Brain microvascular endothelial cell (primary cell): Measurements from ENCODE around the gene SH3GL3.

Experiments used
- DNase-seq: peaks from one replicate; pipeline ENCODE4 v3.0.0-alpha.2; 2020
- H3K27ac ChIP-seq: fragments of 250-450 bp; sonication (Bioruptor Pico); 2 replicates; pipeline ENCODE4 v1.5.1; 2020; ENCODE audit warnings: mild to moderate bottlenecking, moderate library complexity
- H3K27me3 ChIP-seq: fragments of 250-450 bp; sonication (Bioruptor Pico); replicated peaks from 2 replicates; pipeline ENCODE4 v1.5.1; 2020; ENCODE audit warnings: mild to moderate bottlenecking
- H3K36me3 ChIP-seq: fragments of 250-450 bp; sonication (Bioruptor Pico); replicated peaks from 2 replicates; pipeline ENCODE4 v1.5.1; 2020; ENCODE audit warnings: mild to moderate bottlenecking
- H3K4me3 ChIP-seq: 2 replicates; pipeline ENCODE4 v1.5.1; 2011; ENCODE audit warnings: low read depth, mild to moderate bottlenecking, control low read depth, low read length, moderate library complexity
- in situ Hi-C: cut with HindIII; loops from 2 replicates; pipeline ENCODE4 v1.10.0; 2017; ENCODE audit warnings: low sequenced_read_pairs, low pct_ligation_motif_present
- TF ChIP-seq, protein P1 (sequence below): IDR thresholded peaks from 2 replicates; pipeline ENCODE4 v1.5.1; 2011; ENCODE audit warnings: low read depth, mild to moderate bottlenecking, moderate library complexity, low read length, control low read depth, inconsistent platforms; ENCODE audit errors: missing control alignments

Gene SH3GL3

GRCh38 chr15:83462026-83462425 is 14.9 kb downstream of the SH3GL3 start:
- TF ChIP-seq, protein P1, sequence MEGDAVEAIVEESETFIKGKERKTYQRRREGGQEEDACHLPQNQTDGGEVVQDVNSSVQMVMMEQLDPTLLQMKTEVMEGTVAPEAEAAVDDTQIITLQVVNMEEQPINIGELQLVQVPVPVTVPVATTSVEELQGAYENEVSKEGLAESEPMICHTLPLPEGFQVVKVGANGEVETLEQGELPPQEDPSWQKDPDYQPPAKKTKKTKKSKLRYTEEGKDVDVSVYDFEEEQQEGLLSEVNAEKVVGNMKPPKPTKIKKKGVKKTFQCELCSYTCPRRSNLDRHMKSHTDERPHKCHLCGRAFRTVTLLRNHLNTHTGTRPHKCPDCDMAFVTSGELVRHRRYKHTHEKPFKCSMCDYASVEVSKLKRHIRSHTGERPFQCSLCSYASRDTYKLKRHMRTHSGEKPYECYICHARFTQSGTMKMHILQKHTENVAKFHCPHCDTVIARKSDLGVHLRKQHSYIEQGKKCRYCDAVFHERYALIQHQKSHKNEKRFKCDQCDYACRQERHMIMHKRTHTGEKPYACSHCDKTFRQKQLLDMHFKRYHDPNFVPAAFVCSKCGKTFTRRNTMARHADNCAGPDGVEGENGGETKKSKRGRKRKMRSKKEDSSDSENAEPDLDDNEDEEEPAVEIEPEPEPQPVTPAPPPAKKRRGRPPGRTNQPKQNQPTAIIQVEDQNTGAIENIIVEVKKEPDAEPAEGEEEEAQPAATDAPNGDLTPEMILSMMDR = no peak
- H3K27ac ChIP-seq = no peak overlapping the region
- H3K36me3 ChIP-seq = no peaks in the 10 kb centered on the region
- in situ Hi-C loops = no loop called here
- no peaks in the 10 kb centered on the region for H3K27me3 ChIP-seq
- no peak overlapping the region for H3K4me3 ChIP-seq
- no peak for DNase-seq

DNA sequence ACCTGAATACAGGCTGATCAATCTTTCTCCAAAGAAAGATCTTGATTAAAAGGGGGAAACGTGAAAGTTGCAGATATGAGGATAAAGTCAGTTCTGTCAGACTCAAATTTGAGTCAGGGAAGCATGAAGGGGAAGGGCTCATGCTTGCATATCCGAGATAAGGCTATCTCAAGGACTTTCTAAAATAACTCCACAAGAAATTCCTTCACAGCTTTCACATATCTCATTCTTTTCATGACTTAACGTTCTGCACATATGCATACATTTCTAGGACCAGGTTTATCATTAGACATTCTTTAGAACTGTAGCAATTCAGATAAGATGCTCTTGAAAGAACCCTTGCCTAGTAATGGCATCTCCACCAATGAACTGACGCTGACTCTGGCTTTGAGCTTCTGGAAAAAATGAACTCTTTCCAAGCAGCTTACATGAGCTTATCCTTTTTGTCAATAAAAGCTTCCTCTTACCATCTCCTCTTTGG is 15.9 kb downstream of the SH3GL3 start:
- no peak for DNase-seq
- Histone ChIP-seq H3K27ac (no peak overlapping the region), H3K4me3 (no peak overlapping the region), H3K36me3 (no peaks in the 10 kb centered on the region), H3K27me3 (no peaks in the 10 kb centered on the region)
- TF ChIP-seq, protein P1 = no peak
- in situ Hi-C loops = no loop called here

GRCh38 chr15:83470887-83471286 is 23.7 kb downstream of the SH3GL3 start:
- in situ Hi-C loops = no loop called here
- H3K27ac ChIP-seq = no peak overlapping the region
- no peak for DNase-seq
- H3K4me3 ChIP-seq = no peak overlapping the region
- H3K36me3 ChIP-seq = no peaks in the 10 kb centered on the region
- TF ChIP-seq, protein P1 = no peak
- no peaks in the 10 kb centered on the region for H3K27me3 ChIP-seq

DNA sequence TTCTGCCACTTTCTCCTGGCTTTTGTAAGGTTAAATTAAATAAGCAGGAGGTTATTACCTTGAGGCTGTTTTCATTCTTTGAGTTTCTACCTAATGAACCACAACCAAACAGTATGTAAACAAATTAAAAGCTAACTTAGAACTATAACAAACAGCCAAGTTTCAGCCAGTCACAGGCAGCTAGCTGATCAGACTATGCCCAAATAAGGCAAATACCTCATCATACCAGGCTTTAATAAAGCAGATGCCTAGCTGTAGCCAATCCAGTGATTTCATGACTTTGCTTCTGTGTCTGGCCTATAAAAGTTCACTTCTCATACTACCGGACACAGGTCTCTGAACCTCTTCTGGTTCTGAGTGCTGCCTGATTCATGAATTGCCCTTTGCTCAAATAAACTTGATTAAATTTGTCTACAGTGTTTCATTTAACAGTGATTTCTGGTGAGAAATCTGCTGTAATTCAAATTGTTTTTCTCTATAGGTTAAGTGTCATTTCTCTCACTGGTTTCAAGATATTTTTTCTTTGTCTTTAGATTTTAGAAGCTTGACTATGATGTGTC is 24.2 kb downstream of the SH3GL3 start:
- Histone ChIP-seq H3K4me3 (no peak overlapping the region), H3K27ac (no peak overlapping the region), H3K36me3 (no peaks in the 10 kb centered on the region), H3K27me3 (no peaks in the 10 kb centered on the region)
- DNase-seq = no peak
- TF ChIP-seq, protein P1 = no peak
- in situ Hi-C loops = no loop called here

GRCh38 chr15:83472151-83472550 is 25.0 kb downstream of the SH3GL3 start:
- DNase-seq = no peak
- in situ Hi-C loops = no loop called here
- TF ChIP-seq, protein P1 = no peak
- Histone ChIP-seq H3K36me3 (no peaks in the 10 kb centered on the region), H3K4me3 (no peak overlapping the region), H3K27me3 (no peaks in the 10 kb centered on the region), H3K27ac (no peak overlapping the region)

DNA sequence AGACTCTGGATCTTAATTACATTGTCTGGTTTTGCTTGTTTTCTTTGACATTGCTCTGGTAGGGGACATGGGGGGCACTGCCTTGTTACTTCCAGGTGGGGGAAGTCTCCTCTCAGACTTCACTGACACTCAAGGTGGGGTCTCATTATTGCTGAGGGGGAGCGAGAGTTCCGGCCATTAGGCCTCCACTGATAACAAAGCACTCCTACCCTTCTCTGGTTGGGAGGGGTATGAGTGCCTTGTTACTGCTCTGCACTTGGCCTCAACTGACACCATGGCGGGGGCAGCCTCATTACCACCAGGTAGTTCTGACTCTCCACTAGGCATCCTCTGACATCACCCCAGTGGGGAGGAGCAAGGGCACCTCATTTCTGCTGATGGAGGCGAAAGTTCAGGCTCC is 25.7 kb downstream of the SH3GL3 start:
- DNase-seq = no peak
- H3K4me3 ChIP-seq = no peak overlapping the region
- TF ChIP-seq, protein P1 = no peak
- no peak overlapping the region for H3K27ac ChIP-seq
- no peaks in the 10 kb centered on the region for H3K36me3 ChIP-seq
- H3K27me3 ChIP-seq = no peaks in the 10 kb centered on the region
- in situ Hi-C loops = no loop called here
